SHP77 (cell line): ENCODE results near the gene RTF1.
"Not testable (repeated sequence)": the region's sequence is repeated elsewhere in the genome, so short reads cannot be mapped to it uniquely, and the experiment has no call there.

Experiments
- DNase-seq, 2 experiments: peaks; one replicate each; lab custom pipeline; 2025; lab: John Stamatoyannopoulos, UW

Gene RTF1

DNA sequence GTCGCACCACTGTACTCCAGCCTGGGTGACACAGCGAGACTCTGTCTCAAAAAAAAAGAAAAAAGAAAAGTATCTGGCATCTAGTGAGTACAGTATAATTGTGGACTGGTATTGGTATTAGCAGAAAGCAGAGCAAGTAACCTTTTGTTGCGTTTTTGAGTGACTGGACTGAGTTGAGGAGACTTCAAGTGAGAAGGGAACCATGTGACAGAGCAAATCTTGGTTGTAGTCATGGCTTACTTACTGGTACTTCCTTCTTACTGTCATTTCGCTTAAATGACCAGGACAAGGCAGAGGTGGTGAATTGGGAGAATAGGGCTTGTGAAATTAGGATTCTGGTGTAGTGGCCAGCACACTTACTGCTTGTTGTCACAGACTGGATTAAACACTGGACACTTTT lies 20.6 kb downstream of the RTF1 start:
- no peak for DNase-seq

DNA sequence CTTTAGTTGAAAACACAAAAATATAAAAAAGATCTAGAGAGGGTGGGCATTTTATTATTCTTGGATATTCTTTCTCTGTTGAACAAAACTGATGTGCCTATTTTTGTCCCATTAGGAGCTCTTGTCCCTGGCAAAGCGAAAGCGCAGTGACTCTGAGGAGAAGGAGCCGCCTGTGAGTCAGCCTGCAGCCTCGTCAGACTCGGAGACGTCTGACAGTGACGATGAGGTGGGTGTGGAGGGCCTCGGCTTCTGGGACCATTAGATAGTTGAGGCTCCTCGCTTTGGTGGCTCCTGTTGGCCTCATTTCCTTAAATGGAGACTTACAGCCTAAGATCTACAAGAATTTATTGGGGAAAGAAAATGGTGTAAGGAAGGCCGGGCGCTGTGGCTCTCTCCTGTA lies 21.3 kb downstream of the RTF1 start:
- no peak for DNase-seq

- not testable (repeated sequence) for DNase-seq
Measured at GRCh38 chr15:41438745-41439144, 21.9 kb downstream of the RTF1 start.

DNA sequence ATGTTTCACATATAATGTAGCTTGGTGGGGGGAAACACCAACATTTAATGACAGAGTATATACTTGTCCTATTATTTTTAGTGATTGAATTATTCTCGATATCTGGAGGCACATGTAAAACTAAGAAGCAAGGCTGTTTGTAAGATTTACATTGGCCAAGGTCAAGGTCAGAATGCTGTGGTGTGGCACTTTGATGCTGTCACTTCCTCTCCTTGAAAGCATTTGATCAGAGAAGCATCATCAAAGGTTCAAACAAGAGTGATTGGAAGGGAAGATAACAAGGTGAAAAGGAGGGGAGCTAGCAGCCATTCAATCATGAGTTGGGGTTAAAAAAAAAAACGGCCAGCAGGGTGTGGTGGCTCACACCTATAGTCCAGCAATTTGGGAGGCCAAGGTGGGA lies 26.4 kb downstream of the RTF1 start:
- no peak for DNase-seq

DNA sequence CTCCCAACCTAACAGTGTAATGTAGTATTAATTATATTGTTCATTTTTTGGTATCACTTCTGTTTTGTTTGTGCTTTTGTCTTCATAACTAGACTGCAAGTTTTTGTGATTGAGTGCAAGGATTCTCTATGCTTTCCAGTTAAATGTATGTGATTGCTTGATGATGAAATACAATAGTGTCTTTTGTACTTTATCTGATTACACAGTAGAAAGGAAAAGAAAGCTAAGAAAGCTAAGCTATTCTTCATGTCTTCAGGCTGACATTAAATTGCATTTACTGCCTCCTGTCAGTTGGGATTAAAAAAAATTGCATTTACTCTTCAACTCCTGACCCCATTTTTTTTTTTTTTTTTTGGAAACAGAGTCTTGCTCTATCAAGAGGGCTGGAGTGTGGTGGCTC lies 28.5 kb downstream of the RTF1 start:
- no peak for DNase-seq

DNA sequence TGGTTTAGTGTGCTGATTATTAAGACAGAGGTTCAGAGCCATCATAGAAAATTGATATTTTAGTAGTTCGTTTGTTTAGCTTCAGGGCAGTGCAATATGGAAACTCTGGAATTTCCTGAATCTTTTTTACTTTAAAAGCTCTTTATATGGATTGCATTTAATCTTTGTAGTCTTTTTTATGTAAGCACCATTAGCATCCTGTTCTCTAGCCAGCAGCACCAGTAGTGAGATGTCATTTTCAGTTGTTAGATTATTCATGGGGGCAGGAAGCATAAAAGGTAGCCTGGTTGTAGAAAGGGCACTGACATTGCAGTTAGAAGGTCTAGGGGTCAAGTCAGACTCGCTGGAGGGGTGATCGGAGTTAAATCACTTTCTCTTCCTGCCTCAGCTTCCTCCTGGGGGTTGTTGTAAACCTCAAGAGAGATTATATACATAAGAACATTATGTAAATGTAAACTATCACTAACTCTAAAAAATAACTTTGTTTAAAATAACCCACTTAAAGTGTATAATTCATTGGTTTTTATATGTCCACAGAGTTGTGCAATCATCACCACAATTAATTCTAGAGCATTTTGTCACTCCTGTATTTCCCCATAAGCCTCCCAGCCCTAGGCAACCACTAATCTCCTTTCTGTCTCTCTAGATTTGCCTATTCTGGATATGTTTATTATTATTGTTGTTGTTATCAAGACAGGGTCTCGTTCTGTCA lies 45.3 kb downstream of the RTF1 start:
- no peak for DNase-seq

- no peak for DNase-seq
Measured at GRCh38 chr15:41464889-41465580, 48.1 kb downstream of the RTF1 start.

DNA sequence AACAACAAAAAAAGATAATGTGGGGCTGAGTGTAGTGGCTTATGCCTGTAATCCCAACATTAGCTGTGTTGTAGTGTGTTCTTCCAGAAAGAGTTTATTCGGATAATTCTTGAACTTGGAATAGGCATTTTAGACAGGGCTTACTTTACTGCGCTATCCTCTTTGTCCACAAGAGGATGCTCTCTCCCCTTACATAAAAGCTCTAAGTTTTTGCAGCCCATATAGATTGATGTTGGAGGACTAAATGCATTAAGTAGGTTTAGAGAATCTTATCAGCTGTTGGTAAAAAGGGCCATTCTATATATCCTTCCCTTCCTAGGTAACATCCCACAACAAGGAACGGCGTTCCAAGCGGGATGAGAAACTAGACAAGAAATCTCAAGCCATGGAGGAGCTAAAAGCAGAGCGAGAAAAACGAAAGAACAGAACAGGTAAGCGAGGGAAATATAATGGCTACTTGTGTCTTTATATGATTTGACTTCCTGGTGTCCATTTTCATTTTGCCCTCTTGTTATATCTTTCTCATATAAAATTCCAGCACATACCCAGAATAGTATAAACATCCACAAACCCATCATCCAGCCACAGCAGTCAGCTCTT lies 49.0 kb downstream of the RTF1 start:
- DNase-seq, result peak; percentile 18 to 22

GRCh38 chr15:41466711-41467110 lies 49.8 kb downstream of the RTF1 start:
- DNase-seq, result no peak

DNA sequence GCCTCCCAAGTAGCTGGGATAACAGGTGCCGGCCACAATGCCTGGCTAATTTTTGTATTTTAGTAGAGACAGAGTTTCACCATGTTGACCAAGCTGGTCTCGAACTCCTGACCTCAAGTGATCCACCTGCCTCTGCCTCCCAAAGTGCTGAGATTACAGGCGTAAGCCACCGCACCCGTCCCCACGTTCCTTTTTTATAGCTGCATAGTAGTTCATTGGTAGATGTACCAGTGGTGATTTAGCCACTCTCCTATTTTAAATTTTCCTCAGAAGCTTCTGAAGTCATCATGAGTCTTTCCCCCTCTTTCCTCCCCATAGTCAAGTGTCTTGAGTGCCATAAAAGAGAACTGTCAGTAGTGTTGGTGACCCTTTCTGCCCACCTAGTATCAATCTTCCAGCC lies 52.7 kb downstream of the RTF1 start:
- DNase-seq, result not testable (repeated sequence)

DNA sequence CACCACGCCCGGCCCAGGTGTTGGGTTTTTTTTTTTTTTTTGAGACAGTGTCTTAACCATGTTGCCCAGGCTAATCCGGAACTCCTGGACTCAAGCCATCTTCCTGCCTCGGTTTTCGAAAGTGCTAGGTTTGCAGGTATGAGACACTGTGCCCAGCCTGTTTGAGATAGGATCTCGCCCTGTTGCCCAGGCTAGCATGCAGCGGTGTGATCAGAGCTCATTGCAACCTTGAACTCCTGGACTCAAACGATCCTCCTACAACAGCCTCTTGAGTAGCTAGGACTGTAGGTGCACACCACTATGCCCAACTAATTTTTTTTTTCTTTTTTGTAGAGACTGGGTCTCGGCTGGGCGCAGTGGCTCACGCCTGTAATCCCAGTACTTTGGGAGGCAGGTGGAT lies 56.5 kb downstream of the RTF1 start:
- no peak for DNase-seq

DNA sequence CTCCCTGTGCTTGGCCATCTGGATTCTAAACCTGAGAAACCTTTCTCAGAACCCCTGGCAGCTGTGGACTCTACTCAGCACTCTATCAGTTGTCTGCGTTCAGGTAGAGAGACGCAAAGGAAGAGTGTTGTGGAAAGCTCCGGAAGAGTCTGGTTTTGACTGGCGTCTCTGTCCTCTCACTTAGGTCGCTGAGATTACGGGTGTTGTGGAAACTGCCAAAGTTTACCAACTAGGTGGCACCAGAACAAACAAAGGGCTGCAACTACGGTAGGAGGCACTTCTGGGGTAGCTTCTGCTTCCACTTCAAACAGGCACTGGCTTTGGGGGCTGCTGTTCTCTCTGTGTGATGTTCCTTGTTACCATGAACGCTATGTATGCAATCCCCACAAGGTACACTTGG lies 57.5 kb downstream of the RTF1 start:
- DNase-seq, result no peak

GRCh38 chr15:41474941-41475340 lies 58.0 kb downstream of the RTF1 start:
- no peak for DNase-seq

DNA sequence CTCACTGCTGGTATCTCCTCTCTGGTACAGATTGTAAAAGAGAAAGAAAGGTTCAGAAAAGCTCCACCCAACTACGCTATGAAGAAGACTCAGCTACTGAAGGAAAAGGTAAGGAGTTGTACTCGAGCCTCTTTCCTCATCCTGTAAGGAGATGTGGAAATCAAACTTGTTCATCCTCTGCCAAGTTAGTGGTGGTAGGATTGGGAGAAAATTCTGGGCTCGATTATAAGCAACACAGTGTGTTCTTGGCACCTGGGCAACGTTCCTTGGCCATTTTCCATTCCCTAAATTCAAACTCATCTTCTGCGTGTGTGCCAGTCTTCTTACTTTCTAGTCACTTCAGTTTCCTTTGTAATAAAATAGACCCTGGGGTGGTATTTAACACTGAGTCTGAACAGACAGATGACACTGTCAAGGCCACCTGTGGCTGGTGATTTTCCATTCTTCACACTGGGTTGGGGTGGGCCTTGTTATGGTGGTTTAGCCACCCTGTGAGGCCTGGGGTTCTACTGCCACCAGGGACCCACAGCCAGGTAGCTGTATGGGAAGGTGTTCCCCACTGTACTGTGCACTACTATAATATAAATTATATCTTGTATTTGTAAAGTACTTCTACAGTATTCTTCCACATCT lies 59.6 kb downstream of the RTF1 start:
- no peak for DNase-seq

- DNase-seq, result no peak
Measured at GRCh38 chr15:41480396-41481140, 63.7 kb downstream of the RTF1 start.

- DNase-seq, result no peak
Measured at GRCh38 chr15:41482110-41482877, 65.4 kb downstream of the RTF1 start.

GRCh38 chr15:41483115-41483514 lies 66.2 kb downstream of the RTF1 start:
- no peak for DNase-seq

DNA sequence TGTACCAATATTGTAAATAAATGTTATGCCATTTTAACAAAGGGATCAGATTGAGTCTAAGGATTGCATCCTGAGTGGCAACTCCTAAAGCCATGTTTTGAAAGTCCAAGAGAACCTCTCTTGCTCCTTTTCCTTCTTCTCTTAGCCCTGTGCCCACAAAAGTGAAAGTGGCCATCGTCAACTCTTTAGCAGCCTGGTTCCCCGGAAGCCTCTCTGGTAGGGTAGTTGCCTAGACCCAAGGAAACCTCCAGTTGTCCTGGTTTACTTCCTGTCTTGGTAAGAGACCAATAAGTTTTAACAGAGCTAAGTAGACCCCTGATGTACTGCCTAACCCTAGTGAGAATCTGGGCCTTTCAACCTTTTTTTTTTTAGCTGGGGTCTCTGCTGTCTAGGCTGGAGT lies 66.6 kb downstream of the RTF1 start:
- DNase-seq, result no peak

DNA sequence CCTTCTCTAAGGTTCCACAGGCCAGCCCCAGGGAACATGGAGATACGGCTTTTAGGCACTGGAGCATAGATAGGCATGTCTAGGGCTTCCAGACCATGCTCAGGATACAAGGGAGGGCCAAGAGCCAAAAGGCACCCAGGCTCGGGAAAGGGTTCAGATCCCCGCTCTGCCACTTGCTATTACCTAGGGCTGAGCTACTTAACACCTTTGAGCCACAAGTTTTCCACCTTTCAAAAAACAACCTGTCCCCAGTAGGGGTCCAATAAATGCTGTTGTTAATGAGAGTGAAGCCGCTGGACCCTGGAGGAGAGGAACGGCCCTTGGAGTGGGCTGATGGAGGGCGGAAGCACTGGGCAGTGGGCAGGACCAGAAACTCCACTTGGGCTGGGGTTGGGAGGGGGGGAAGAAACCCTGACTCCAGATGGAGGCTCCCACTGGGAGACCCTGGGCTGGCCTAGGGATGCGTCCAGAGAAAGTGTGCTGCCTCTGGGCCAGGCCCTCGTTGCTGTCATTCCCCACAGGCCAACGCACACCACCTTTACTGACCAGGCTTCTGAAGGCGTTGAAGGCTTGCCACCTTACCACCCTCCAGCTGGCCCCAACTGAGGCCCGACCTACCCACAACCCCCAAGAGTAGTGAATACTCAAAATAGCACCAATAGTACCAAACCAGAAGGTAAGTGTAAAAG lies 68.2 kb downstream of the RTF1 start:
- no peak for DNase-seq

DNA sequence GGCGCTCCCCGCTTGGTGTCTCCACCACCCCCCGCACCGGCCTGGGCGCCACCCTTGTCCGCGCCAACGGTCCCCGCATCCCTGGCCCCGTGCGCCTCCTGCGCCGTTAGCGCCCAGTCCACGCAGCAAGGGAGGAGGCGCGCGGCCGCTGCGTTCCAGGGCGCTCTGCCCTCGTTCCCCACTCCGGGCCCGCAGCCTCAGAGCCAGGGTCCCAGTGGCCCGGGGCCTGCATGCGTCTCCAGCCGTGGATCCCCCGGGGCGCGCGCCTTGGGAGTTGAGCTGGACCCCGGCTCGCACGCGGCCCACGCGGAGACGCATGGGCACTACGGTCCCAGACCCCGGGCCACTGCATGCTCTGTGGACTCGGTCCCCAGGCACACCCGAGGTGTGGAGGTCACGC lies 69.4 kb downstream of the RTF1 start:
- DNase-seq, result no peak

- no peak for DNase-seq
Measured at GRCh38 chr15:41487381-41487780, 70.5 kb downstream of the RTF1 start.
